ENCODE measurements around the gene CCDC34. TPM values are rescaled to one million over a fixed set of nuclear protein-coding genes. Genes with fewer than 3 reads are reported as not detected.

CCDC34 gene
- total RNA-seq, 2 experiments from 2014 or later = 1.3 to 1.6 TPM

DNA sequence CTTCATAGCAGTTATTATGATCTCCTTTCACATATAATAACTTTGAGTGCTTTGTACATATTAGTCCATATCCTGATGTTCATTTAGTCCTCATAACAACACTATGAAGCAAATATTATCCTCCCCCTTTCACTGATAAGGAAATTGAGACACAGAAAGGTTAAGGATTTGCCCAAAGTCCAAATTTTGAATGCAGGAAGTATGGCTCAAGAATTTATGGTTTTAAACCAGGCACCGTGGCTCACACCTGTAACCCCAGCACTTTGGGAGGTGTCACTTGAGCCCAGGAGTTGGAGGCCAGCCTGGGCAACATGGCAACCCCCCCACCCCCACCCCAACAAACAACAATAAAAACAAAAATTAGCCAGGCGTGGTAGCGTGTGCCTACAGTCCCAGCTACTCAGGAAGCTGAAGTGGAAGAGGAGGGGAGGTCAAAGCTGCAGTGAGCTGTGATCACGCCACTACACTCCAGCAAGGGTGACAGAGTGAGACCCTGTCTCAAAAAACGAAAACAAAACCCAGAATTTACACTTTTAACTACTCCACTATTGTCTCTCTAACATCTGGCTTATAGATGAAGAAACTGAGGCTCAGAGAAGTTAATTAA is 8.6 kb downstream of the CCDC34 start:
- TF ChIP-seq, protein P1, sequence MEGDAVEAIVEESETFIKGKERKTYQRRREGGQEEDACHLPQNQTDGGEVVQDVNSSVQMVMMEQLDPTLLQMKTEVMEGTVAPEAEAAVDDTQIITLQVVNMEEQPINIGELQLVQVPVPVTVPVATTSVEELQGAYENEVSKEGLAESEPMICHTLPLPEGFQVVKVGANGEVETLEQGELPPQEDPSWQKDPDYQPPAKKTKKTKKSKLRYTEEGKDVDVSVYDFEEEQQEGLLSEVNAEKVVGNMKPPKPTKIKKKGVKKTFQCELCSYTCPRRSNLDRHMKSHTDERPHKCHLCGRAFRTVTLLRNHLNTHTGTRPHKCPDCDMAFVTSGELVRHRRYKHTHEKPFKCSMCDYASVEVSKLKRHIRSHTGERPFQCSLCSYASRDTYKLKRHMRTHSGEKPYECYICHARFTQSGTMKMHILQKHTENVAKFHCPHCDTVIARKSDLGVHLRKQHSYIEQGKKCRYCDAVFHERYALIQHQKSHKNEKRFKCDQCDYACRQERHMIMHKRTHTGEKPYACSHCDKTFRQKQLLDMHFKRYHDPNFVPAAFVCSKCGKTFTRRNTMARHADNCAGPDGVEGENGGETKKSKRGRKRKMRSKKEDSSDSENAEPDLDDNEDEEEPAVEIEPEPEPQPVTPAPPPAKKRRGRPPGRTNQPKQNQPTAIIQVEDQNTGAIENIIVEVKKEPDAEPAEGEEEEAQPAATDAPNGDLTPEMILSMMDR (IDR thresholded peaks at IDR 0.05) = no peak
- CTCF ChIA-PET = no interaction called here
- Histone ChIP-seq H3K27me3 (ENCODE audit: control insufficient read depth in 1 of 2, insufficient read depth in 2 of 2, low read length in 2 of 2) (no peaks in the 10 kb centered on the region), H3K9me3 (ENCODE audit: control insufficient read depth in 1 of 2, insufficient read depth in 1 of 2, low read length in 2 of 2) (no peaks in the 10 kb centered on the region), H3K27ac (ENCODE audit: low read depth in 1 of 2, low read length in 2 of 2) (no peak overlapping the region), H3K36me3 (ENCODE audit: insufficient read depth, low read length) (no peaks in the 10 kb centered on the region), H3K4me3 (ENCODE audit: low read length) (no peak overlapping the region), H3K4me1 (ENCODE audit: insufficient read depth, low read length) (no peaks in the 10 kb centered on the region)
- POLR2A ChIA-PET = no interaction called here
- Mint-ChIP-seq H3K27me3 (no peaks in the 10 kb centered on the region), H3K4me3 (no peak overlapping the region), H3K4me1 (ENCODE audit: low read depth) (no peaks in the 10 kb centered on the region), H3K9me3 (no peaks in the 10 kb centered on the region), H3K36me3 (ENCODE audit: low read depth) (peaks cover 10% of the 10 kb centered on the region), H3K27ac (no peak overlapping the region)
- DNase-seq (no peak), ATAC-seq (ENCODE audit: poor library complexity) (no peak)
- intact Hi-C loops (cut with DNase I, micrococcal nuclease) = no loop called here

DNA sequence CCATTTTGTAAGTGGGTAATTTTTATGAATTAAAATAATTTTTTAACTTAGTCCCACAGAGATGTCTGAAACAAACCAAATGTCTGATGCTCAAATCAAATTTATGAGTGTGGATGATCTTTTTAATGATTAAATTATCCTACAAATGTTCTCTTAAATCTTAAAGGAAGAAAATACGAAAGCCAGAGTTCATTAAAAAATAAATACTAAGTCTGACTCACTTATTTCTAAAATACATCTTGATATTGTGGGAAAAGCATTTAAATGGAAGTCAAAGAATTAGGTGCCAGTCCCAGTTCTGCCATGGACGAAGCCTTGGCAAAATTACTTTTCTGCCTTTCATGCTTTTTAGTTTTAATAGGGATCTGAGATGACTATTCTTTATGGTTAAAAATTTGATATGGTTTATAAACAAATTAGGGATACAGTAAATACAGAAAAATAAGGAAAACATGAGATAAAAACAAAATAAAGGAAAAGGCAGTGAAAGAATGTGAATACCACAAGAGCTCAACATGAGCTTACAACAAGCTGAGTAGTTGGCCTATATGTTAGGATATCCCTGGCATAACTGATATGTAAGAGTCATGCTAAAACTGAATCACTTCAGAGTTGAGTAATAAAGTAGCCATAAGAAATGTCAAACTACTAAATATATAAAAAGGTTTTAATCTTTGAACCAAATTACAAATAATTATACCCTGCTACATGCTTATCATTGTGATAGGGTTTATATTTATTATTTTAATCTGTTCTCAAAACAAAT is 9.2 kb downstream of the CCDC34 start:
- no peaks in the 10 kb centered on the region for H3K4me1 Mint-ChIP-seq (ENCODE audit: low read depth)
- CTCF ChIA-PET = no interaction called here
- intact Hi-C loops (cut with DNase I, micrococcal nuclease) = no loop called here

DNA sequence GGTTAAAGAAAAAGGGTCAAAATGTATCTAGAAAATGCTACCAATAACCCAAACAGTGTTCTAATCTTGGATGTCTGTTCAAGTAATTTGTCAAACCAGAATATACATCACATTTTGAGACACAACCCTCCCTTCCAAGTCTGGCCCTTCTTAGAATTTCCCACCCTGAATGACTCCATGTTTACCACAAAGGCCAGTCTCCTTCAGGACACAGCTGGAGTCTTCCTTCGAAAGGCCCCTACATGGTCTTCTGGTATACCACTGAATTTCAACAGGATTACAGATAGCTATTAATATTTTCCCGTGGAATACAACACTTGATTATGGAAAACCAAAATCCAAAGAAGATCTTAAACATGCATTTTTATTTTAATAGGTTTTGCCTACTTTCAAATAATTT is 10.2 kb downstream of the CCDC34 start:
- intact Hi-C loops (cut with DNase I, micrococcal nuclease) = no loop called here
- POLR2A ChIA-PET = no interaction called here

More for the DNA sequence above, 9.2 kb downstream of the CCDC34 start:
- no peak overlapping the region for H3K4me3 ChIP-seq (ENCODE audit: low read length)
- Mint-ChIP-seq H3K27me3 (no peaks in the 10 kb centered on the region), H3K27ac (no peak overlapping the region), H3K9me3 (no peaks in the 10 kb centered on the region), H3K4me3 (no peak overlapping the region), H3K36me3 (ENCODE audit: low read depth) (peaks cover 10% of the 10 kb centered on the region)
- TF ChIP-seq, protein P1 (IDR thresholded peaks at IDR 0.05) = no peak
- H3K9me3 ChIP-seq (ENCODE audit: control insufficient read depth in 1 of 2, insufficient read depth in 1 of 2, low read length in 2 of 2) = no peaks in the 10 kb centered on the region
- no peaks in the 10 kb centered on the region for H3K36me3 ChIP-seq (ENCODE audit: insufficient read depth, low read length)
- DNase-seq (no peak), ATAC-seq (ENCODE audit: poor library complexity) (no peak)
- H3K4me1 ChIP-seq (ENCODE audit: insufficient read depth, low read length) = no peaks in the 10 kb centered on the region
- POLR2A ChIA-PET = no interaction called here
- no peaks in the 10 kb centered on the region for H3K27me3 ChIP-seq (ENCODE audit: control insufficient read depth in 1 of 2, insufficient read depth in 2 of 2, low read length in 2 of 2)
- no peak overlapping the region for H3K27ac ChIP-seq (ENCODE audit: low read depth in 1 of 2, low read length in 2 of 2)

More for the DNA sequence above, 10.2 kb downstream of the CCDC34 start:
- Histone ChIP-seq H3K36me3 (ENCODE audit: insufficient read depth, low read length) (no peaks in the 10 kb centered on the region), H3K27ac (ENCODE audit: low read depth in 1 of 2, low read length in 2 of 2) (no peak overlapping the region), H3K4me1 (ENCODE audit: insufficient read depth, low read length) (no peaks in the 10 kb centered on the region), H3K27me3 (ENCODE audit: control insufficient read depth in 1 of 2, insufficient read depth in 2 of 2, low read length in 2 of 2) (no peaks in the 10 kb centered on the region), H3K9me3 (ENCODE audit: control insufficient read depth in 1 of 2, insufficient read depth in 1 of 2, low read length in 2 of 2) (no peaks in the 10 kb centered on the region), H3K4me3 (ENCODE audit: low read length) (no peak overlapping the region)
- CTCF ChIA-PET = no interaction called here
- ATAC-seq (ENCODE audit: poor library complexity) (no peak), DNase-seq (no peak)
- Mint-ChIP-seq H3K4me1 (ENCODE audit: low read depth) (no peaks in the 10 kb centered on the region), H3K27me3 (no peaks in the 10 kb centered on the region), H3K4me3 (no peak overlapping the region), H3K9me3 (no peaks in the 10 kb centered on the region), H3K36me3 (ENCODE audit: low read depth) (peaks cover 14% of the 10 kb centered on the region), H3K27ac (no peak overlapping the region)
- TF ChIP-seq, protein P1 (IDR thresholded peaks at IDR 0.05) = no peak
